Peyer's patch (tissue), 4 donors: ENCODE measurements around the gene TRIM67.

Source experiments
- CTCF ChIP-seq, 6 experiments: fragments of 450-650 bp in 4 of 6; fragments of 200-600 bp in 2 of 6; sonication (generic) in 1 of 6; IDR thresholded peaks; one replicate each; pipeline ENCODE4 v1.5.1; 2017 to 2019; ENCODE audit warnings: antibody characterized with exemption in 6 of 6, mild to moderate bottlenecking in 3 of 6, moderate library complexity in 1 of 6
- POLR2A ChIP-seq, 2 donors: fragments of 450-650 bp; IDR thresholded peaks; one replicate each; pipeline ENCODE4 v1.5.1; 2017; ENCODE audit warnings: antibody characterized with exemption in 2 of 2, mild to moderate bottlenecking in 2 of 2, moderate library complexity in 2 of 2

- no peak for TF ChIP-seq POLR2A (IDR thresholded peaks at IDR 0.05)
- no peak for TF ChIP-seq CTCF (IDR thresholded peaks at IDR 0.05)
Observed at GRCh38 chr1:231147896-231148295, 14.0 kb upstream of the TRIM67 start.
